Smooth muscle cell (in vitro differentiated cells): Measurements from ENCODE around the gene GCSH. TPM values are rescaled to one million over a fixed set of nuclear protein-coding genes. Genes with fewer than 3 reads are reported as not detected.

Experiments
- DNase-seq: peaks from one replicate; lab custom pipeline; 2025; ENCODE audit not compliant: unreplicated experiment; lab: John Stamatoyannopoulos, UW
- H2AFZ ChIP-seq: fragments of 200-600 bp; sonication (generic); 2 replicates; pipeline ENCODE4 v1.6.0; 2016; ENCODE audit warnings: antibody characterized with exemption, low read depth, mild to moderate bottlenecking
- H3F3A ChIP-seq: fragments of 200-600 bp; sonication (generic); 2 replicates; pipeline ENCODE4 v1.6.0; 2017; ENCODE audit warnings: antibody characterized with exemption, low read depth
- H3K27ac ChIP-seq: fragments of 200-600 bp; sonication (generic); 2 replicates; pipeline ENCODE4 v1.5.1; 2016; ENCODE audit warnings: low read depth, mild to moderate bottlenecking
- H3K27me3 ChIP-seq: fragments of 200-600 bp; sonication (generic); 2 replicates; pipeline ENCODE4 v1.6.1; 2016; ENCODE audit warnings: low read depth, mild to moderate bottlenecking
- H3K36me3 ChIP-seq: fragments of 200-600 bp; sonication (generic); 2 replicates; pipeline ENCODE4 v1.5.1; 2016; ENCODE audit warnings: low read depth
- H3K4me1 ChIP-seq: fragments of 200-600 bp; sonication (generic); 2 replicates; pipeline ENCODE4 v1.5.1; 2016; ENCODE audit warnings: low read depth
- H3K4me2 ChIP-seq: fragments of 200-600 bp; sonication (generic); 2 replicates; pipeline ENCODE4 v1.6.0; 2016; ENCODE audit warnings: mild to moderate bottlenecking
- H3K4me3 ChIP-seq: fragments of 200-600 bp; sonication (generic); 2 replicates; pipeline ENCODE4 v1.5.1; 2016; ENCODE audit warnings: mild to moderate bottlenecking
- H3K79me2 ChIP-seq: fragments of 200-600 bp; sonication (generic); 2 replicates; pipeline ENCODE4 v1.6.0; 2016; ENCODE audit warnings: low read depth, mild to moderate bottlenecking
- H3K9ac ChIP-seq: fragments of 200-600 bp; sonication (generic); 2 replicates; pipeline ENCODE4 v1.6.0; 2016; ENCODE audit warnings: low read depth
- H3K9me3 ChIP-seq: fragments of 200-600 bp; sonication (generic); replicated peaks from 2 replicates; pipeline ENCODE4 v1.5.1; 2016; ENCODE audit warnings: low read depth
- H4K20me1 ChIP-seq: fragments of 200-600 bp; sonication (generic); 2 replicates; pipeline ENCODE4 v1.6.0; 2016; ENCODE audit warnings: low read depth
- WGBS: methylation state at CpG from one replicate; pipeline ENCODE4 v1.1.7; 2016; ENCODE audit warnings: low lambda C conversion rate; 5-methylcytosine and 5-hydroxymethylcytosine counted together
- polyA plus RNA-seq: library from polyadenylated mRNA; unstranded; fragments of >200 nt; fragmentation: Nextera tagmentation; extraction: Ambion mirVana; gene quantifications from 2 replicates; pipeline ENCODE4 v1.2.1, GENCODE V29; 2016
- total RNA-seq: library from RNA; depleted of rRNA; stranded (reverse); fragments of >200 nt; gene quantifications from 2 replicates; pipeline ENCODE4 v1.2.3, GENCODE V29; 2014
- TF ChIP-seq, protein P1 (sequence below): fragments of 200-600 bp; sonication (generic); IDR thresholded peaks from 2 replicates; pipeline ENCODE4 v1.5.1; 2017; ENCODE audit warnings: borderline replicate concordance, mild to moderate bottlenecking, antibody characterized with exemption; ENCODE audit not compliant: insufficient read depth, poor library complexity, severe bottlenecking

GCSH gene
- total RNA-seq (24.9 and 42.4 TPM in 2 replicates), polyA plus RNA-seq (46.4 and 48.1 TPM in 2 replicates)

DNA sequence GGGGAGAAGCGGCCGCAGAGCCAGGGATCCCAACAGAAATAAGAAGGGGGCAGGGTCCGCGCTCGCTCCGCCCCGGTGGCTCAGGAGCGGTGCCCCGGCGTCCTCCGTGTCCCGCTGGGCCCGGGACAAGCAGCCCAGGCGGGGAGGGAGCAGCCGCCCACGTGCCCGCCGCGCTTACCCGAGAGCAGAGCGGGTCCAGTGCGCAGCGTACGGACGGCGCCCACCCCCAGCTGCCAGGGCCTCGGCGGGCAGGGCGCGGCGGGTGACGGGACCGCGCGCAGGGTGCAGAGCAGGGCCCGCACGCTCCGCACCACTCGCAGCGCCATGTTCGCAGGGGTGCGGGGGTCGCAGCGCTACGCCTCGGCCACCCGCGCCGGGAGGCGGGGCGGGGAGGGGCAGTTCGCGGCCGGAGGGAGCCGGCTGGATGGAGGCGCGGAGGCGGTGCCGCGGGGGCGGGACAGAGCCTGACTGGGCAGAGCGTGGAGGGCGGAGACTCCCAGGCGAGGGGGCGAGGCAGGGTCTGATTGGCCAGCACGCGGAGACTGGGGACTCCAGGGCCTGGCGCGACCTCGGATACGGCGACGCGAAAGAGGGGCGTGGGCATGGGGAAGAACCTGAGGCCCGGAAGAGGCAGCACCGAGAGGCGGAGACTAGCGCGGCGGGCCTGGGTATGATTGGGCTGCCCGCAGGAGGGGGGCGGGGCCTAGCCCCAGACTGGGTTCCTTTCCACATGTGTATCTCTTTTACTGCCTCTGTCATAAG is at the start of gene GCSH:
GCSH (minus strand) TSS at position 443 of the 762 bp plus-strand sequence; CDS start at position 326, 117 bp downstream.
- TF ChIP-seq, protein P1, sequence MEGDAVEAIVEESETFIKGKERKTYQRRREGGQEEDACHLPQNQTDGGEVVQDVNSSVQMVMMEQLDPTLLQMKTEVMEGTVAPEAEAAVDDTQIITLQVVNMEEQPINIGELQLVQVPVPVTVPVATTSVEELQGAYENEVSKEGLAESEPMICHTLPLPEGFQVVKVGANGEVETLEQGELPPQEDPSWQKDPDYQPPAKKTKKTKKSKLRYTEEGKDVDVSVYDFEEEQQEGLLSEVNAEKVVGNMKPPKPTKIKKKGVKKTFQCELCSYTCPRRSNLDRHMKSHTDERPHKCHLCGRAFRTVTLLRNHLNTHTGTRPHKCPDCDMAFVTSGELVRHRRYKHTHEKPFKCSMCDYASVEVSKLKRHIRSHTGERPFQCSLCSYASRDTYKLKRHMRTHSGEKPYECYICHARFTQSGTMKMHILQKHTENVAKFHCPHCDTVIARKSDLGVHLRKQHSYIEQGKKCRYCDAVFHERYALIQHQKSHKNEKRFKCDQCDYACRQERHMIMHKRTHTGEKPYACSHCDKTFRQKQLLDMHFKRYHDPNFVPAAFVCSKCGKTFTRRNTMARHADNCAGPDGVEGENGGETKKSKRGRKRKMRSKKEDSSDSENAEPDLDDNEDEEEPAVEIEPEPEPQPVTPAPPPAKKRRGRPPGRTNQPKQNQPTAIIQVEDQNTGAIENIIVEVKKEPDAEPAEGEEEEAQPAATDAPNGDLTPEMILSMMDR = no peak
- peak within 1 kb of the TSS; percentile 62 for H3K27ac ChIP-seq
- WGBS = 8% methylated on average over 35 of the region's 83 CpGs

DNA sequence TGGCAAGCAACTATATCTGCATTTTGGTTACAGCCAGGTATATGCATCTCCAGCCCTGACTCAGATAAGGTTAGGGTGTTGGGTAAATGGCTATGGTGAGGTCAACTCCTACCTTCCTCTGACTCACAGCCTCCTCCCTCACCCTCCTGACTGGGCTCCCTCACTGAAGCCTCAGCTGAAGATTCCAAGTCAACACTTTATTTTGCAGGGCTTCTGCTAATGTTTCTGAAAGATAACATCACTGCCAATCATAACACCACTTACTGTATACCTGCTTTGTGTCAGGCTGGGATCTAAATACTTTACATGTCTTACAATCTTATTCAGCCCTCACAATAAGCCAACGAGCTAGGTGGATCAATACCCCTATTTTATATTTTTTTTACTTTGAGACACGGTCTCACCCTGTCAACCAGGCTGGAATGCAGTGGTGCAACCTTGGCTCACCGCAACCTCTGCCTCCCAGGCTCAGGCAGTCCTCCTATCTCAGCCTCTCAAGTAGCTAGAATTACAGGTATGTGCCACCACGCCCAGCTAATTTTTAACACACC is 47.8 kb upstream of the GCSH start:
- 68% methylated on average over 4 of the region's 4 CpGs for WGBS
- Histone ChIP-seq H3K79me2 (no peaks in the 10 kb centered on the region), H3K9me3 (no peaks in the 10 kb centered on the region), H3K4me2 (no peak overlapping the region), H3K4me3 (no peak overlapping the region), H3K27me3 (peaks cover 3% of the 10 kb centered on the region), H3F3A (no peaks in the 10 kb centered on the region), H3K36me3 (no peaks in the 10 kb centered on the region), H2AFZ (no peak overlapping the region), H4K20me1 (no peaks in the 10 kb centered on the region), H3K27ac (peak overlapping the region; percentile 68), H3K9ac (no peak overlapping the region), H3K4me1 (no peaks in the 10 kb centered on the region)
- DNase-seq = no peak
- TF ChIP-seq, protein P1 = no peak

More for the DNA sequence above, at the start of gene GCSH:
- peaks cover 15% of the 10 kb centered on the region for H3K79me2 ChIP-seq
- no peaks in the 10 kb centered on the region for H3K4me1 ChIP-seq
- peak within 1 kb of the TSS; percentile 91 for H2AFZ ChIP-seq
- H4K20me1 ChIP-seq = no peaks in the 10 kb centered on the region
- peaks cover 6% of the 10 kb centered on the region for H3F3A ChIP-seq
- H3K4me2 ChIP-seq = peak within 1 kb of the TSS; percentile 99
- peak; percentile 94 for DNase-seq
- H3K4me3 ChIP-seq = peak within 1 kb of the TSS; percentile 93
- H3K9ac ChIP-seq = peak within 1 kb of the TSS; percentile 64
- no peaks in the 10 kb centered on the region for H3K27me3 ChIP-seq
- H3K36me3 ChIP-seq = no peaks in the 10 kb centered on the region
- no peaks in the 10 kb centered on the region for H3K9me3 ChIP-seq

DNA sequence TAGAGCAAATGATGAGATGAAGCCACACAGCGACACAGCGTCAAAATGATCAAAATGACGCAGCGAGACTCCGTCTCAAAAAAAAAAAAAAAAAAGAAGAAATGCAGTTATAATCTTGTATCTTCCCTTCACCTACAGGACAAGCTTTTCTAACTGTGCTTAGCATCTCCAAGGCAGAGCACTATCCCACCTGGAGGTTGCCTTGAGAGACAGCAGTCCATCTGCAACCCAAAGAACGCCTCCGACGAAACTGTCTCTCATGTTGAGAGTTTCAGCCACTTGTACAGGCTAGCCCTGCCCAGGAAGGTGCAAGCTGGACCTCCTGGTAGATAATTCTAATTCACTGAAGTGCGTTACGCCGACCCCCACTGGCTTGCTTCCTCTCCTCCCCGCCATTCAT is 46.7 kb upstream of the GCSH start:
- Histone ChIP-seq H3K36me3 (no peaks in the 10 kb centered on the region), H3K4me1 (no peaks in the 10 kb centered on the region), H3K4me2 (no peak overlapping the region), H3K79me2 (no peaks in the 10 kb centered on the region), H3K9ac (no peak overlapping the region), H3K27me3 (peaks cover 3% of the 10 kb centered on the region), H2AFZ (no peak overlapping the region), H3K9me3 (no peaks in the 10 kb centered on the region), H3F3A (no peaks in the 10 kb centered on the region), H4K20me1 (no peaks in the 10 kb centered on the region), H3K4me3 (no peak overlapping the region), H3K27ac (peak overlapping the region; percentile 68)
- DNase-seq = no peak
- 89% methylated on average over 12 of the region's 12 CpGs for WGBS
- TF ChIP-seq, protein P1 = no peak
